GM19025 (cell line): ENCODE results near the gene CPNE4.
A peak's percentile ranks its signal among the peaks of the same experiment; 100 is the strongest.

Source experiments
- ATAC-seq: cut with Tn5 transposase; IDR thresholded peaks from one replicate; pipeline ENCODE4 v1.9.1; 2021; ENCODE audit warnings: mild to moderate bottlenecking, low read depth, moderate library complexity; ENCODE audit not compliant: unreplicated experiment

The CPNE4 gene

DNA sequence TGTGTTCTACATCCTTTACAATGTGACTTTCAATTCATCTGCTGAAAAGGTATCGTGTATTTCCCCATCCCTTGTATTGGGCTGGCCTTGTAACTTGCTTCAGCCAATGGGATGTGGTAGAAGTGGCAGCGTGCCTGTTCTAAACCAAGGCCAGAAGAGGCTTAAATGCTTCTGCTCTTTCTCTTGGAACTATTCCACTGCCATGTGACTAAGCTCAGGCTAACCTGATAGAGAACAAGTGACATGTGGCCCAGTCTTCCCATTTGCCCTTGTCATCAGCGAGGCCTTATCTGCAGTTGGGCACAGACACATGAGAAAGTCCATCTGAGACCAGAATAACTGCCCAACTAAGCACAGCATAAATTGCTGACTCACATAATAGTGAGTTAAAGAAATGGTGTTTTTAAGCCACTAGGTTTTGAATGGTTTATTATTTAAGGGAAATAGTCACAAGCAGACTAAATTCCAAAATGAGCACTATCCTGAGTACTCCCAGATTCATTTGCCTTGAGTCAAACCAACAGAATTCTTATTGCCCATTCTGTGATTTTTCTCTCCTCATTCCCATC is 230.2 kb downstream of the CPNE4 start:
- ATAC-seq, result no peak

DNA sequence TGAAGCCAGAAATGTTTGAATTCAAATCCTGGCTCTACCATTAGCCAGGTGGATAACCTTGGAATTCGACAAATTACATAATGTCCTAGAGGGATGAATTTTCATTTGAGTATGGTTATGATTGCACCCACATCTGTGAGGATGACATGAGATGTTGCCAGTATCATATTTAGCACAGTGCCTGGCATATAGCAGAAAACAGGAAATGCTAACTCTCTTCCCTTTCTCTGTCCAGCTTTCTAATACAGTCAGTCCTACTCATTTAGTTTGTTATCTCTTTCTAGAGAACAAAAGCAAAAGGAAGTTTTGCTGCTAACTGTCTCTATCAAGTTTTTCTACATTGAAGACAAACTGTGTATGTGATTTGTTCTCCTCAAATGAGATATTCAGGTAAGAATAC is 231.7 kb downstream of the CPNE4 start:
- ATAC-seq, result no peak

DNA sequence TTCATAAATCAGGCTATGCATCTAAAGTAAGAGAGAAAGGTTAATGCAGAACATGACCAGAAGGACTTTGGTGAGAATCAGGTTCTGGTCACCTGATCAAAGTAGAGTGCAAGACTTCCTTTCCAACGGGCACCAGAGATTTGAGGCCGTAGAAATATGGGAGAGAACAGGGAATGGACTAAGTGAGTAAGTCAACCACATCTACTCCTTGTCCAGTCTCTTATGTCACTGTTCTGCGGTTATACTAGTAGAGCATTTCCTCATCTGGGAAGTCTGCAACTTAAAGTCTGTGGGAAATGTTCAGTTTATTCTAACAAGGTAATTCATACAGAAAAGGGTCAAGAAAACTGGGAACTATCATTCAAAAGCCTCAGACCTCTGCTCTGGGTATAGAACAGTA is 232.8 kb downstream of the CPNE4 start:
- no peak for ATAC-seq

DNA sequence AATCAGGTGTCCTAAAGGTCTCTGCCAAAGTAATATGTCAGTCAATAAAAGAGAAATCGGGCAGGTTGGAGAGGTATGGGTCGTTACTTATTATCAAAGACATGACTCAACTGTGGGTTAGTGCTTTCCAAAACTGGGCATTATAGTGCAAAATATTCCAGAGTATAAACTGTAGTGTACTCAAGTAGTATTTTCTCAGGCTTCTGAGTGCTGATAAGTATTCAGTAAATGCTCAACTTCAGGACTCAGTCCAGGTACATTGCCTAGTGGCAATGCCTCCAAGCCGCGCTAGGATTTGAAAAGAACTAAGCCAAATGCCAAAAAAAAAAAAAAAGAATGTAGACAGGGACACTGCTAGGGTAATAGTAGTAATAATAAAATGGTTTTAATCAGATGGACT is 233.2 kb downstream of the CPNE4 start:
- no peak for ATAC-seq

DNA sequence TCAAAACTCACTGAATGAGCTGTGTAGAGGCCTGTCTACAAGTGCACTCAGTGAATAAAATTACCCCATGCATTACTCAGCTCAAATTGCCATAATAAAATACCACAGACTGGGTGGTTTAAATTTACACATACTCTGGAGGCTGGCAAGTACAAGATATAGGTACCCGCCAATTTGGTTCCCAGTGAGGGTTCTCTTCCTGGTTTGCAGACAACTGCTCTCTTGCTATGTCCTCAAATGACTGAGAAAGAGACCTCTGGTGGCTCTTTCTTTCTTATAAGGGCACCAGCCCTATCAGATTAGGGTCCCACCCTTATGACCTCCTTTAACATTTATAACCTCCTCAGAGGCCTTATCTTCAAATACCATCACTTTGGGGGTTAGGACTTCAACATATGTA is 237.0 kb downstream of the CPNE4 start:
- no peak for ATAC-seq

DNA sequence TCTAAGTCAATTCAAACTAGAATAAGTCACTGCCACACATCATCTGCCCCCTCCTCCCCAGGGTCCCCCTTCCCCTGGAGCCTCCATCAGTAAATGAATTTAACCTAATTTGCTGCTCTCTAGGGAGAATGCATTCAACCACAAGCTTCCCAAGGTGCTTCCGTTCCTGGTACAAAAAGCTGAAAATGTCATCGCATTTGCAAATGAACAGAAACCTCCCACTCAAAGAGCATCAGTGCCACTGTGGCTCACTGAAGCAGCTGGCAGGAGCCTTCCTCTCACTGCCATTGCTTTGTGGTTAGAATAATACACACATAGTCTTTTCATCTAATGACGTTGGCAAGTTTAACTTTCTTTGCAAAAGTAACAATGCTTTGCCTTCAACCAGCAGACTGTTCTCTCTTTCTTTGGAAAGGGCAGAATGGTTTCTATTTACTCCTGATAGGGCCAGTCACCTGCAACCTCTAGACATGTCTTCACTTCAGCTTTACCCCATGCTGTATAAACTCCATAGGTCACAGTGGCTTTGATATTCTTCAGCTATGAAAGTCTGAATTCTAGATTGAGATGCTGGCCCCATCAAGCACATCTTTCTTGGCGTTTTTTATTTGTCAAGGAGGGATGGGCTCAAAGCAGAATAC is 238.1 kb downstream of the CPNE4 start:
- ATAC-seq, result peak; percentile 71

DNA sequence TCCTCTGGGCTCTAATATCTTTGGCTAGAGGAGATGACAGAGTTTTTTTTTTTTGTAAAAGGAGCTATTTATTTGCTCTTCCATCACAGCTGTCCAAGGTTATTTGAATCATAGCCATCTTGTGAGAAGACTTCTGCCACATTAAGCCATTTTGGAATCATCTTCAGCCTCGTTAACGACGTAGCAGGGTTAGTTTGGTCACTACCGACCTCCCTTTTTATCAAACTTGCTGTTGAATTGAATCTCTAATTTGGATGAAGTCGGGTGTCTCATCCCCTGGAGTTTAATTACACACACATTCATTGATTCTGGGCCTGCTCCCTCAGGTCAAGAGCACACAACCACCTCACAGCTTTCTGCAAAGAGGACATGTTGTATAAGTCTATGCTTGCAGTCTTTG is 238.7 kb downstream of the CPNE4 start:
- ATAC-seq, result no peak

DNA sequence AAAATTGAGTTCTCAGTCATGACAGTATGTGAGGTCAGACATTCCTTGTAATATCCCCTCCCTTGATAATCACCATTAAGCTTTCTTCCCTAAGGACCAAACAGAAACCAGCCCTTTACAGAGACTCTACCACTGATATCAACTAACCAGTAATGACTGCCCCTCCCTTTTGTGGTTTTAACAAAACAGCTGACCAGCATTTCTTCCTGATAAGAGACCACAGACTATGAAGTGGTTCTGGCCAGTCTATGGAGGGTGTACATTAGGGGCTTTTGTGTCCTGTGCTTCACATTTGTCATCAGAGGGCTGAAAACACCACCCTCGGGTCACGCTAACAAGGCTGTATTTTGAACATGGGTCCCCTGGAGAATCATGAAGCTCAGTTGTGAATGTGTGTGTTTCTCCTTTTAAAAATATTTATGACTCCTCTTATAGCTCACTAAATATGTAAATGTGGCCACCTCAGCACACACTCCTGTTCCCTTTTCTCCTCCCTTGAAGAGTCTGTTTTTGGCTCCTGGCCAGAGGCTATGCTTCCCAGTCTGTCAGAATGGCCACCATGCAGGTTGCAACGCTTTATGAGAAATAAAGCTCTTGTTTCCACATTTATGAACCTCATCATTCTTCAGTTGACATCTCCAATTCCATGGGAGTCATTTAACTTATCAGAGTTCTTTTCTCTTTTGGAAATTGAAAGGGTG is 239.3 kb downstream of the CPNE4 start:
- ATAC-seq, result peak; percentile 38

DNA sequence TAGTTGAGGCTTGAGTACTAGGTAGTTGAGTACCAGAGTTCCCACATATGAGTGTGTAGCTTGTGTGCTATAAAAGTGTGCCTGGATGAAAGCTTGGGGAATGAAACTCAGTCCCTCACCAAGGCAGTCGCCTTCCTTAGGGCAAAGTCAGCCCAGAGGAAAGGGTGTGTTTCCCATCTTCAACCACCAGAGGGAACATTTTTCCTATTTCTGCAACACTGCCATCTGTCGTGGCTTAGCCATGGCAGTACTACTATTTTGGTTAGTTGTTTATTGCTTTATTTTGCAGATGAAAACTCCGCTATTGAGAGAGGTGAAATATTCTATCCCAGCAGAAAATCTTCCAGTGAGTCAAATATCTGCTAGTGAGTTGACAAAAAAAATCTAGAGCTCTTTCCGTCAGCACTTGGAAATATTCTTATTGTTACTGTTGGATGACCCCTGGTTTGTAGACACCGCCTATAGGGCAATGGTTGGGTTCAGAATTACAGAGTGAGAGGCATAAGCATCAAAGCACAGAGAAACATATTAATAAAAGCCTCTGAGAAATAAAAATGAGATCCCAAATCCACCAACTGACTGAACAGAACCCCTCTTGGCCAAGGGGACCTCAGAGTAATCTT is 239.9 kb downstream of the CPNE4 start:
- peak; percentile 40 for ATAC-seq

DNA sequence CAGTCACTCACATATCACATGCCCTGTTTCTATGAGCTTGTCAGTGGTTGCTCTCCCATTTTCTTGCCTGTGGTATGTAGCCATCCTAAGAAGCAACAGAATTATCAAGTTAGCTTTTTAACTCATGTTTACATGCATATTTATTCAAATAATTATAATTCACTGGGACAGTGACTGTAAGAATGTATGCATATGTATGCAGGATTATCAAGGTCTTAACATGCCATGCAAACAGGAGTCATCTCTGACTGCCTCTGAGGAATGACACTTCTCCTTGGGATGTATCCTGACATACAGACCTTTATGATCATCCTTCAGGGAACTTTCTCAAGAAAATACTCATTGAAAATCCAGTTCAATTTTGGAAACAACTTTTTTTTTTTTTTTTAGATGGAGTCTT is 240.9 kb downstream of the CPNE4 start:
- ATAC-seq, result no peak

DNA sequence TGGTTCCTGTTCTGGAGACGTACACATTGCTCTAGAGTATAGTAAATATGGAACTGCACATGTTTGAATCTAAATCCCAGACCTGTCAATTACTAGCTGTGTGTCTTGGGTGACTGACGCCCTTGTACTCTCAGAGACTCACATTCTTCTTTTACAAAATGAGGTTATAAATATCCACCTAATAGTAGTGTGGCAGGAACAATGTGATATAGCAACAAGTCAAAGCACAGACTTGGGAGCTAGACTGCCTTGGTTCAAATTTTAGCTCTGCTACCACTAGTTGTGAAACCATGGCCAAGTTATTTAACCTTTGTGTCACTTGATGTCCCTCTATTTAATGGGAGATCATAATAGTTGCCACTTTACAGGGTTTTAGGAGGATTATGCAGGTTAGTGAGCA is 245.6 kb downstream of the CPNE4 start:
- no peak for ATAC-seq

DNA sequence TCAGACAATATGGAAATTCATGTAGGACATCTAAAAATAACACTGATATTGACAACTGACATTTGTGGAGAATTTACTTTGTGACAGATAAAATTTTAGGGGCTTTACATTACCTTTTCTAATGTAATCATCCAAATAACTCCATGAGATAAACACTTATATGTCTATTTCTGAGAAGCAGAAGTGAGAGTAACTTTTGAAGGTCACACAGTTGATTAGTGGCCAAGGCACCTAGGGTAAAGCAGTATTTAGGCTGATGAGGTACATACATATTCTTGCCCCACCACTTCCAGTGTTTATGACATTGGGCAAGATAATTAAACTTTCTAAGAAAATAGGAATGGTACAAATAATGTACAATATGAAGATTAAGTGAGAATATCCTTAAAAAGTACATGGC is 248.4 kb downstream of the CPNE4 start:
- ATAC-seq, result no peak

DNA sequence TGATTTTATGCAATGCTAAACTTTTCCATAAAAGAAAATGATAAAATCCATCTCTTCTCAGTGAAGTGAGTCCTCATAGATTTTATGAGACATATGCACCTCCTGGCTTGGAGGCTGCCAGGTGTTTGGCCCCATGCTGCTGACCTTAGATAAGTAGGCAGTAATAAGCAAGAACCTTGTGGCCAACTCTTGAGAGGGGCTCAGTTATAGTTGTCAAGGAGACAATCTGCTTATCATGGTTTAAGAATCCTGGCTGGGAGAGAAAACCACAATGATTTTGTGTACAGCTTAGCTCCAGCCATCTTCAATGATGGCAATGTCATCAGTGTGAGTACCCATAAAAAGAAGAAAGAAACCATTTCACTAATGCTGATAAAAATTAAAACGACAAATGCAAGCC is 252.1 kb downstream of the CPNE4 start:
- ATAC-seq, result no peak

DNA sequence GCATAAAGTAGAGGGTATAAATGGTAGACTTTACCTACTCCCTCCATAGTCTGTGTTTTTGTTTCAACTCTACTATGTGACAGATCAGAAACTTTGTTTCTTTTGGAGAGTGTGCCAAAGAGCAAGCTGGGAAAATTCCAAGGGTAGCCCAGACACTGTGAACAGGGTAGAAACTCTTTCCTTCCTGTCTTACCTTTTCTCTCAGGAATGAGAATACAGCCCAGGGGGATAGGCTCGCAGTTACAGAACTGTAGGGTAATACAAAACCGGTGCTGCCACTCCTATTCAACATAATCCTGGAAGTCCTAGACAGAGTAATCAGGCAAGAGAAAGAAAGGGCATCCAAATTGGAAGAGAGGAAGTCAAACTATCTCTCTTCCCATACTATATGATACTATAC is 256.3 kb downstream of the CPNE4 start:
- ATAC-seq, result no peak

DNA sequence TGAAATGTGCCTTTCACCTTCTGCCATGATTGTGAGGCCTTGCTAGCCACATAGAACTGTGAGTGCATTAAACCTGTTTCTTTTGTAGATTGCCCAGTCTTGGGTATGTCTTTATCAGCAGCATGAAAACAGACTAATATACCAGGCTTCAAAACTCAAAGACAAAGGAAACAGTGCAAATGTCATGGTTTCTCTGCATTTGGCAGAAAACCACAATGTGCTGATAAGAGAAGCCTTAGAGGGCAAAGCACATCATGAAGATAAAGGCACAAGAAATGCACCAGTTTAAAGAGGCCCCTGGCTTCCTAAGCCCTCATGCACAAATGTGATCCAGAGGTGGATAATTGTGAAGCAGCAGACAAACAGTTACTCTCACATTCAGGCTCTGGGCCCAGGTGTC is 259.2 kb downstream of the CPNE4 start:
- no peak for ATAC-seq

DNA sequence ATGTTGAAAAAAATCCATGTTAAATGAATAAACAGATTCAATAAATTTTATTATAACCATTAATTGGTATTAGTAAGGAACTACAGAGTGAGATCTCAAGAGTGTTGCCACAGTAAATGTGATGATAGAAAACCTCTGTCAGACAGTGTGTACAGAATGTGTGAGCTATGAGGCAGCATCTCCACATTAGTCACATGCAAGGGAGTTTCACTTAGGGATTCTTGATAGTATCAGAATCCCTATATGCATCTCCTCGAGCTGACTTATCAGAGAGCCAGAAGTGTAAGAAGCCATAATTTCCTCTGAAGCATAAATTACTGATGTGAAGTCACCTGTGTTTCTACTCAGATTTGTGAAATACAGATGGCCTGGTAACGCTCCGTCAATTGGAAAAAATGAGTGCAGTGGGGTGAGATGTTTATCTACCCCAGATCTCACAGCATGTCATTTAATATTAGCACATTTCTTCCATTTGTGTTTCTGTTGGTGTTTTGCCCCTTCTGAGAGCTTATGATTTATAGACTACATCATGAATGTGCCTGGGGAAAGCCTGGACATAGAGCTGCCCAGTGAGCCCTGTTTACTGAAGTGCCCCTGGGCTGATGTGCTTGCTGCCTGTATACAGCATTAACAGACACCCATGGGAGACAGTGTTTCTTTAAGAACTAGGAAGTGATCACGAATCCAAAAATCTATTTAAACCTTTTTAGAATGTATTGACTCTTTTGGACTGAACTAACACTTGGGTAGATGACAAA is 262.4 kb downstream of the CPNE4 start:
- no peak for ATAC-seq

DNA sequence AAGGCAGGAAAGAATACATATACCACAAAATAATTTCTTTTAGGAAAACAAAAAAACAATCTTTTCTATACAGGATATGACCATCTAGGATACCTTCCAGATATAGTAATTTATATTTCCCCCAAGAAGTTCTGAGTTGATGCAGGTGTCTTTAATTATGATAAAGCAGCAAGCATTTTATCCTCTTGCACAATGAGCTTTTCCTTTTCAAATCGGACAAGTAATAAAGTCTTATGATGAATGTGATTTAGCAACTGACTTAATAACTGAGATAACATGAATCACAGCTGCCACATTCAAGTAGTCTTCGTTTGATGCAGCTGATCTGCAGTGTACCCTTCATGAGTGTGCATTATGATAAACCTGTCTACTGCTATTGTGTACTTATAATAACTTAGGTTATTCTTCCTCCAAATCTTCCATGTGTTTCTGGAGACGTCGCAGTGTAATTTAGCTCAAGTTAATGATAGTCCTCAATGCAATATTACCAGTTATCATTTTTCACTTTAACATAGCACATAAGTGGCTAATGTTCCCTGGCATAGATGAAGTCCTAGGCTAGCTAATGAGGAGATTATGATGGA is 271.7 kb downstream of the CPNE4 start:
- no peak for ATAC-seq

DNA sequence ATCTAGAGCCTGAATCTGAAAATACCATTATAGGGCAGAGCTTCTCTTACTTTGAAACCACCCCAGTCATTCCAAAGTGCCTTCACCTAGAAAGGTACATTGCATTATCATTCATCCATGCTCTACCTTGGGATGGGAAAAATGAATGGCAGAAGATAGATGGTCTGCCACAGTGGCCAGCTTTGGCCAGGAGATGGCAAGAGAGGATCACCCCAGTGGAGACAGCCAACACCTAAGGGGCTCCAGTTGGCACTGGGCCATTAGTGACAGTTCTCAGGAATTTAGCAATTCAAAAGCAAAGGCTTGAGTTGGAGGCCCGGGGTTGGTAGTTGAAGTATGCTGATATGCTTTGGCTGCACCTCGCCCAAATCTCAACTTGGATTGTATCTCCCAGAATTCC is 278.4 kb downstream of the CPNE4 start:
- ATAC-seq, result no peak

DNA sequence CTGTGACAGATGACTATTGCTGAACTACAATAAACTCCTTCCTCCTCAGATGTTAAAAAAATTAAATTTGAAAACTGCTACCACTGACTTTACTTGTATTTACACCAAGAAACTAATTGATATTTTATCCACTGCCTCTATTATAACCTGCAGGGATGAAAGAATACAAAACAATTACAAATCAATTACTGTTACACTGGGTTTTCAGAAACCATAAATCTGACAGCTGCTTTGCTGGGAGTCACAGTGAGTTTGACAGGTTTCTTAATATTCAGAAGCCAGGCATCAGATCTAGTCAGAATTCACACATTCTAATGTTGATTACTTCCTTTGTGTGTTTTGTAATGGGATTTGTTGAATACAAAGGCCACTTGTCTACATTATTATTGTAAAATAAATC is 279.4 kb downstream of the CPNE4 start:
- no peak for ATAC-seq

DNA sequence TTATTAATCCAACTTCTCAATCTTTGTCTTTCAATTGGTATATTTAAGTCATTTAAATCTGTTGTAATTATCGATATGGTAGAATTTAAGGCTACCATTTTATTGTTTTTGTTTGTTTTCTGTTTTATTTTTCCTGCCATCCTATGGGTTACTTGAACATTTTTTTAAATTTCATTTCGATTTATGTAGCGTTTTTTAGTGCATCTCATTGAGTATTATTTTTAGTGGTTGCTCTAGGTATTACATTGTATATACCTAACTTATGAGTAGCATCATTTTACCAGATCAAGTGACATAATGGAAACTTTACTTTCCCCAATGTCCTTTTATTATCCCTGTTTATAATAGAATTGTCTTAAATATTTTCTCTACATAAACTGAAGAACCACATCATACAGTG is 284.6 kb downstream of the CPNE4 start:
- no peak for ATAC-seq

DNA sequence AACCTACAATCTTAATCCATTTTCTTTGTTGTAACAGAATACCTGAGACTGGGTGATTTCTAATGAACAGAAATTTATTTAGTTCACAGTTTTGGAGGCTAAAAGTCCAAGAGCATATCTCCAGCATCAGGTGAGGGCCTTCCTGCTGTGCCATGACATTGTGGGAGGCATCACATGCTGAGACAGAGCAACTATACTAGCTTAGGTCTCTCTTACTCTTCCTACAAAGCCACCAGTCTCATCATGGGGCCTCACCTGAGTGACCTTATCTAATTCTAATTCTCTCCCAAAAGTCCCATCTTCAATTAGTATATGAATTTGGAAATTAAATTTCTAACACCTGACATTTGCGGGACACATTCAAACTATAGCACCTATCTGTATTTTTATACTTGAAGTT is 285.0 kb downstream of the CPNE4 start:
- ATAC-seq, result no peak
